PC-3 (cell line): Measurements from ENCODE around the gene WFDC1. TPM values are rescaled to one million over a fixed set of nuclear protein-coding genes. Genes with fewer than 3 reads are reported as not detected.

Experiments
- ATAC-seq: fragments of 200-7000 bp; cut with Tn5 transposase; 2 replicates; pipeline ENCODE4 v1.9.1; 2020; ENCODE audit warnings: mild to moderate bottlenecking, moderate library complexity
- BruUV-seq: library from RNA; stranded (reverse); fragments of 400-500 nt; replicated peaks from 2 replicates; lab custom pipeline; 2021; lab: Mats Ljungman, UMichigan
- CTCF ChIA-PET: fragments of 300-600 bp; sonication (Branson Sonifier 250); formaldehyde crosslinking; loops from one replicate; lab custom pipeline; 2022; ENCODE audit warnings: antibody characterized with exemption; lab: Charles Lee
- POLR2A ChIA-PET: fragments of 300-600 bp; sonication (Branson Sonifier 250); formaldehyde crosslinking; loops from one replicate; lab custom pipeline; 2022; ENCODE audit warnings: antibody characterized with exemption; ENCODE audit not compliant: unreplicated experiment; lab: Charles Lee
- DNase-seq: peaks from one replicate; pipeline ENCODE4 v3.0.0-alpha.2; 2015
- H2AFZ ChIP-seq: fragments of 300-600 bp; sonication (generic); 2 replicates; pipeline ENCODE4 v1.6.0; 2016; ENCODE audit warnings: antibody characterized with exemption, low read length
- H3F3A ChIP-seq: fragments of 300-600 bp; sonication (generic); one replicate; pipeline ENCODE4 v1.6.0; 2017; ENCODE audit warnings: antibody characterized with exemption, low read length, control low read depth, mild to moderate bottlenecking; ENCODE audit not compliant: unreplicated experiment
- H3K27ac ChIP-seq: fragments of 300-600 bp; sonication (generic); 2 replicates; pipeline ENCODE4 v1.5.1; 2016; ENCODE audit warnings: mild to moderate bottlenecking, low read length
- H3K27me3 ChIP-seq: fragments of 300-600 bp; sonication (generic); 2 replicates; pipeline ENCODE4 v1.6.1; 2016; ENCODE audit warnings: low read length, mixed read lengths
- H3K36me3 ChIP-seq: fragments of 300-600 bp; sonication (generic); 2 replicates; pipeline ENCODE4 v1.6.1; 2016; ENCODE audit warnings: low read depth, mixed run types, low read length, mixed read lengths
- H3K4me1 ChIP-seq: fragments of 300-600 bp; sonication (generic); 2 replicates; pipeline ENCODE4 v1.5.1; 2016; ENCODE audit warnings: low read length; ENCODE audit not compliant: insufficient read depth
- H3K4me2 ChIP-seq: fragments of 300-600 bp; sonication (generic); 2 replicates; pipeline ENCODE4 v1.6.0; 2016; ENCODE audit warnings: low read length
- H3K4me3 ChIP-seq: fragments of 300-600 bp; sonication (generic); 2 replicates; pipeline ENCODE4 v1.5.1; 2016; ENCODE audit warnings: mild to moderate bottlenecking, low read length, mixed read lengths
- H3K79me2 ChIP-seq: fragments of 300-600 bp; sonication (generic); 2 replicates; pipeline ENCODE4 v1.6.1; 2017; ENCODE audit warnings: low read length, mixed read lengths
- H3K9ac ChIP-seq: fragments of 300-600 bp; sonication (generic); 2 replicates; pipeline ENCODE4 v1.6.0; 2016; ENCODE audit warnings: mild to moderate bottlenecking, low read length
- H3K9me2 ChIP-seq: fragments of 300-600 bp; sonication (generic); replicated peaks from 2 replicates; pipeline ENCODE4 v1.6.1; 2016; ENCODE audit warnings: mixed run types, low read length, mixed read lengths
- H3K9me3 ChIP-seq: fragments of 300-600 bp; sonication (generic); 2 replicates; pipeline ENCODE4 v1.6.1; 2016; ENCODE audit warnings: low read length, mixed read lengths
- H4K20me1 ChIP-seq: fragments of 300-600 bp; sonication (generic); 2 replicates; pipeline ENCODE4 v1.6.1; 2016; ENCODE audit warnings: low read length, mixed read lengths
- CTCF ChIP-seq: fragments of 300-600 bp; sonication (generic); conservative IDR thresholded peaks from 2 replicates; pipeline ENCODE4 v1.5.1; 2017; ENCODE audit warnings: antibody characterized with exemption, low read depth, mild to moderate bottlenecking, low read length
- EZH2 ChIP-seq: fragments of 300-600 bp; sonication (generic); IDR thresholded peaks from one replicate; pipeline ENCODE4 v1.6.1; 2017; ENCODE audit warnings: antibody characterized with exemption, mild to moderate bottlenecking, low read length; ENCODE audit not compliant: unreplicated experiment
- EZH2phosphoT487 ChIP-seq: fragments of 300-600 bp; sonication (generic); IDR thresholded peaks from 2 replicates; pipeline ENCODE4 v1.6.1; 2018; ENCODE audit warnings: mild to moderate bottlenecking, antibody characterized with exemption, low read length, borderline replicate concordance
- intact Hi-C: fragments of 100-400 bp; cut with micrococcal nuclease; formaldehyde crosslinking; loops from 2 replicates; pipeline ENCODE4 v1.9.0; 2023
- total RNA-seq: library from RNA; depleted of rRNA; stranded (reverse); fragments of >200 nt; gene quantifications from 2 replicates; pipeline ENCODE4 v1.2.3, GENCODE V29; 2014

The WFDC1 gene
- total RNA-seq, 1 experiment from 2014 or later: 0.15 TPM

- intact Hi-C loops: loop anchor here (2.0 kb wide), 1 partner anchor 207 kb away; no protein-coding TSS in a partner anchor
- POLR2A ChIA-PET: no interaction called here
- Histone ChIP-seq H3K9me3 (no peaks in the 10 kb centered on the region), H2AFZ (no peak overlapping the region), H3K36me3 (no peaks in the 10 kb centered on the region), H3K27ac (no peak overlapping the region), H3K27me3 (no peaks in the 10 kb centered on the region), H3K9me2 (no peaks in the 10 kb centered on the region), H3K4me1 (no peaks in the 10 kb centered on the region), H3K4me2 (no peak overlapping the region), H3K79me2 (no peaks in the 10 kb centered on the region), H4K20me1 (no peaks in the 10 kb centered on the region), H3F3A (no peaks in the 10 kb centered on the region), H3K9ac (no peak overlapping the region), H3K4me3 (no peak overlapping the region)
- CTCF ChIA-PET: no interaction called here
- DNase-seq (peak; percentile 68), ATAC-seq (peak; percentile 80)
- no TSS peak for BruUV-seq
- TF ChIP-seq CTCF (peak; percentile 85), EZH2phosphoT487 (no peak)
Measured at GRCh38 chr16:84277244-84277823, 17.3 kb upstream of the WFDC1 start.

- H3F3A ChIP-seq: no peaks in the 10 kb centered on the region
- POLR2A ChIA-PET: interaction anchor here (0.6 kb wide), 1 partner anchor 151 kb away, joined by 5 read pairs; no protein-coding TSS in a partner anchor
- no peaks in the 10 kb centered on the region for H3K9me2 ChIP-seq
- TF ChIP-seq CTCF (no peak), EZH2phosphoT487 (no peak), EZH2 (no peak)
- no peak overlapping the region for H3K27ac ChIP-seq
- ATAC-seq: no peak
- no peak overlapping the region for H3K9ac ChIP-seq
- H3K79me2 ChIP-seq: no peaks in the 10 kb centered on the region
- no peaks in the 10 kb centered on the region for H4K20me1 ChIP-seq
- no peak overlapping the region for H3K4me2 ChIP-seq
- no peak for DNase-seq
- no peaks in the 10 kb centered on the region for H3K4me1 ChIP-seq
- no peak overlapping the region for H2AFZ ChIP-seq
- intact Hi-C loops: no loop called here
- no peaks in the 10 kb centered on the region for H3K27me3 ChIP-seq
- CTCF ChIA-PET: no interaction called here
- BruUV-seq: no TSS peak
- no peaks in the 10 kb centered on the region for H3K36me3 ChIP-seq
- H3K9me3 ChIP-seq: no peaks in the 10 kb centered on the region
- H3K4me3 ChIP-seq: no peak overlapping the region
Measured at GRCh38 chr16:84278333-84278732, 16.3 kb upstream of the WFDC1 start.

GRCh38 chr16:84278968-84279367 is 15.7 kb upstream of the WFDC1 start:
- Histone ChIP-seq H3K9ac (no peak overlapping the region), H3K27ac (no peak overlapping the region), H3K9me3 (no peaks in the 10 kb centered on the region), H3K27me3 (no peaks in the 10 kb centered on the region), H4K20me1 (no peaks in the 10 kb centered on the region), H3K36me3 (no peaks in the 10 kb centered on the region), H3K4me1 (no peaks in the 10 kb centered on the region), H2AFZ (no peak overlapping the region), H3K79me2 (no peaks in the 10 kb centered on the region), H3K4me2 (no peak overlapping the region), H3K9me2 (no peaks in the 10 kb centered on the region), H3F3A (no peaks in the 10 kb centered on the region), H3K4me3 (no peak overlapping the region)
- intact Hi-C loops: no loop called here
- TF ChIP-seq CTCF: no peak
- no peak for TF ChIP-seq EZH2
- TF ChIP-seq EZH2phosphoT487: no peak
- BruUV-seq: no TSS peak
- DNase-seq: no peak
- CTCF ChIA-PET: no interaction called here
- ATAC-seq: no peak
- POLR2A ChIA-PET: no interaction called here
